ENCODE data around the gene CAB39L. TPM values are rescaled to one million over a fixed set of nuclear protein-coding genes. Genes with fewer than 3 reads are reported as not detected.

The CAB39L gene
- total and polyA plus RNA-seq, 11 donors = 5.9 to 27.4 (median 16.2) TPM

- peaks cover 0 to 32% (median 9%) of the 10 kb centered on the region in 9 donors for H3K36me3 ChIP-seq
- intact Hi-C loops (cut with DNase I) = no loop called here
- no peak overlapping the region for H3K4me3 ChIP-seq
- 44 to 68% (median 65%) methylated on average over 2 of the region's 2 CpGs for WGBS, 4 donors
- DNase-seq = no peak
- no peak for TF ChIP-seq POLR2A (IDR thresholded peaks at IDR 0.05)
- TF ChIP-seq CTCF (IDR thresholded peaks at IDR 0.05) = no peak
- H3K4me1 ChIP-seq = peaks cover 0 to 12% (median 0%) of the 10 kb centered on the region in 12 donors
- no peaks in the 10 kb centered on the region for H3K27me3 ChIP-seq
- no peak for ATAC-seq
- no peak overlapping the region for H3K27ac ChIP-seq
- H3K9me3 ChIP-seq = no peaks in the 10 kb centered on the region
These were observed 100.1 kb downstream of the CAB39L start for GRCh38 chr13:49343731-49344130.

DNA sequence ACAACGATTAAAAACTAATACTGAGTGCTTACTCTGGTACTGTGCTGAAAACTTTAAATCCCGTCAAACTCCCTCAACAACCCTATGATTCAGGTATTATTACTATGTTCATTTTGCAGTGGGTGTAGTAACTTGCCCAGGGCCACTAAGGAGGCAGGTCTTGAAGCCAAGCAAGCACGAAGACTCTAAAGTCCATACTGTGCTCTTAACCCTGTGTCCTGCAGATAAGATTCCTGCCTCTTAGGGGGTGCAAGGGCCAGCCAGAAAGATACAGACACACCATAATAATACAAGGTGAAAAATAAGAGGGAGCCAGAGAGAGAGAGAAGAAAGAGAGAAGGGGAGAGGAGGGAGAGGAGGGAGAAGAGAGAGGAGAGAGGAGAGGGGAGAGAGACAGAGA, 100.6 kb downstream of the CAB39L start:
- WGBS, 4 donors = 82 to 90% (median 84%) methylated on average over 3 of the region's 3 CpGs
- Histone ChIP-seq H3K27ac (no peak overlapping the region), H3K4me1 (peaks cover 0 to 12% (median 0%) of the 10 kb centered on the region in 12 donors), H3K36me3 (peaks cover 0 to 32% (median 9%) of the 10 kb centered on the region in 9 donors), H3K4me3 (no peak overlapping the region), H3K27me3 (no peaks in the 10 kb centered on the region), H3K9me3 (no peaks in the 10 kb centered on the region)
- no peak for ATAC-seq
- TF ChIP-seq CTCF (IDR thresholded peaks at IDR 0.05) (no peak), POLR2A (IDR thresholded peaks at IDR 0.05) (no peak)
- intact Hi-C loops (cut with DNase I) = no loop called here
- DNase-seq = no peak

GRCh38 chr13:49342454-49342853, 101.4 kb downstream of the CAB39L start:
- Histone ChIP-seq H3K27ac (no peak overlapping the region), H3K4me3 (no peak overlapping the region), H3K36me3 (peaks cover 0 to 32% (median 9%) of the 10 kb centered on the region in 9 donors), H3K9me3 (no peaks in the 10 kb centered on the region), H3K27me3 (no peaks in the 10 kb centered on the region), H3K4me1 (peaks cover 0 to 11% (median 0%) of the 10 kb centered on the region in 12 donors)
- ATAC-seq (no peak), DNase-seq (no peak)
- 94 to 100% (median 96%) methylated on average over 2 of the region's 2 CpGs for WGBS, 4 donors
- intact Hi-C loops (cut with DNase I) = no loop called here
- TF ChIP-seq CTCF (IDR thresholded peaks at IDR 0.05) = no peak
- TF ChIP-seq POLR2A (IDR thresholded peaks at IDR 0.05) = no peak

DNA sequence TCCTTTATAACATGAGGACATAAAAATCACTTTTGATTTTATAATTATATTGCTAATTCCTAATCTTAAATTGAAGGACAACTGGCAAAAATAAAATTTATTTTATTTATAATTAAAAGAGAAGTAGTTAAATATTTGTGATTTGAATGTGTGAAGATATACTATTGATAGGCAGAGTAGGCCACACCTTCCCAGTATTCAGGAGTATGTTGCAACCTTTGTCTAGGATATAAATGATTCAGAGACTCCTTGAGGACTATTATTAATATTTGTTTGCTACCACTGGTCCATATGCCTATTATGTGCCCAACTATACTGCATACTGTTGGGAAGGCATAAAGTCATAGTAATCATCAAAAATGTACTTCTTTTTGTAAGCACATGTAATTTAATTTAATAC, 101.9 kb downstream of the CAB39L start:
- peaks cover 0 to 32% (median 9%) of the 10 kb centered on the region in 9 donors for H3K36me3 ChIP-seq
- no peaks in the 10 kb centered on the region for H3K9me3 ChIP-seq
- no peak for TF ChIP-seq POLR2A (IDR thresholded peaks at IDR 0.05)
- H3K27ac ChIP-seq = no peak overlapping the region
- intact Hi-C loops (cut with DNase I) = no loop called here
- H3K4me1 ChIP-seq = peaks cover 0 to 7% (median 0%) of the 10 kb centered on the region in 12 donors
- no peak for ATAC-seq
- no peak for DNase-seq
- H3K27me3 ChIP-seq = no peaks in the 10 kb centered on the region
- no peak overlapping the region for H3K4me3 ChIP-seq

DNA sequence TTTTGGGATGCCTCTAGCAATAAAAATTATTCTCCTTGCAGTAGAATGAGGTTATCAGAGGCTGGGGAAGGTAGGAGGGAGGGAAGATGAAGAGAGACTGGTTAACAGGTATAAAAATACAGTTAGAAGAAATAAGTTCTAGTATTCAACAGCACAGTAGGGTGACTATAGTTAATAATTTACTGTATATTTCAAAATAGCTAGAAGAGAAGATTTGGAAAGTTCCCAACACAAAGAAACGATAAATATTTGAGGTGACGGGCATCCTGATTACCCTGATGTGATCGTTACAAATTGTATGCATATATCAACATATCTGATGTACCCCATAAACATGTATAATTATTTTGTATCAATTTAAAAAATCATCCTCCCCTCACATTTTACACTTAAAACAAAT, 102.3 kb downstream of the CAB39L start:
- TF ChIP-seq POLR2A (IDR thresholded peaks at IDR 0.05) (no peak), CTCF (IDR thresholded peaks at IDR 0.05) (no peak)
- H3K27me3 ChIP-seq = no peaks in the 10 kb centered on the region
- H3K27ac ChIP-seq = no peak overlapping the region
- 95 to 97% (median 97%) methylated on average over 3 of the region's 3 CpGs for WGBS, 4 donors
- no peak overlapping the region for H3K4me3 ChIP-seq
- DNase-seq (no peak), ATAC-seq (no peak)
- H3K9me3 ChIP-seq = no peaks in the 10 kb centered on the region
- intact Hi-C loops (cut with DNase I) = no loop called here
- peaks cover 0 to 4% (median 0%) of the 10 kb centered on the region in 12 donors for H3K4me1 ChIP-seq
- H3K36me3 ChIP-seq = peaks cover 0 to 34% (median 10%) of the 10 kb centered on the region in 9 donors
